OCI-LY1 (cell line): ENCODE measurements around the gene TSKU.

Experiments
- H2AFZ ChIP-seq: fragments of 200-600 bp; sonication (generic), shearing (Covaris generic); 2 replicates; pipeline ENCODE4 v1.6.0; 2014; ENCODE audit warnings: antibody characterized with exemption, mild to moderate bottlenecking, low read length
- H3F3A ChIP-seq: fragments of 200-600 bp; sonication (generic), shearing (Covaris generic); 2 replicates; pipeline ENCODE4 v1.6.0; 2014; ENCODE audit warnings: mild to moderate bottlenecking, antibody characterized with exemption, low read length, moderate library complexity; ENCODE audit not compliant: insufficient read depth
- H3K27ac ChIP-seq: fragments of 200-600 bp; sonication (generic); 2 replicates; pipeline ENCODE4 v1.5.1; 2014; ENCODE audit warnings: low read length, mixed run types, mild to moderate bottlenecking, low read depth; ENCODE audit not compliant: poor library complexity, severe bottlenecking
- H3K27me3 ChIP-seq: fragments of 200-600 bp; sonication (generic); 2 replicates; pipeline ENCODE4 v1.6.0; 2014; ENCODE audit warnings: antibody characterized with exemption, mild to moderate bottlenecking, low read length, moderate library complexity; ENCODE audit not compliant: insufficient read depth
- H3K36me3 ChIP-seq: fragments of 200-600 bp; sonication (generic); 2 replicates; pipeline ENCODE4 v1.6.1; 2014; ENCODE audit warnings: mild to moderate bottlenecking, antibody characterized with exemption, low read length, moderate library complexity, mixed read lengths; ENCODE audit not compliant: insufficient read depth
- H3K4me1 ChIP-seq: fragments of 200-600 bp; sonication (generic); 2 replicates; pipeline ENCODE4 v1.5.1; 2014; ENCODE audit warnings: mild to moderate bottlenecking, low read length, moderate library complexity; ENCODE audit not compliant: insufficient read depth, severe bottlenecking
- H3K4me2 ChIP-seq: fragments of 200-600 bp; sonication (generic), shearing (Covaris generic); 2 replicates; pipeline ENCODE4 v1.6.1; 2014; ENCODE audit warnings: low read length
- H3K4me3 ChIP-seq: fragments of 200-600 bp; sonication (generic); 2 replicates; pipeline ENCODE4 v1.5.1; 2014; ENCODE audit warnings: low read length, low read depth, mild to moderate bottlenecking, mixed read lengths; ENCODE audit not compliant: poor library complexity, severe bottlenecking
- H3K79me2 ChIP-seq: fragments of 200-600 bp; shearing (Covaris generic); 2 replicates; pipeline ENCODE4 v1.6.1; 2016; ENCODE audit warnings: mixed run types, low read length, mixed read lengths; ENCODE audit not compliant: insufficient read depth
- H3K9ac ChIP-seq: fragments of 200-600 bp; sonication (generic), shearing (Covaris generic); 2 replicates; pipeline ENCODE4 v1.6.1; 2014; ENCODE audit warnings: mild to moderate bottlenecking, low read length, mixed read lengths
- H3K9me2 ChIP-seq: fragments of 200-600 bp; sonication (generic), shearing (Covaris generic); 2 replicates; pipeline ENCODE4 v1.6.1; 2014; ENCODE audit warnings: low read depth, mild to moderate bottlenecking, low read length, mixed read lengths
- H3K9me3 ChIP-seq: fragments of 200-600 bp; shearing (Covaris generic); 2 replicates; pipeline ENCODE4 v1.6.1; 2014; ENCODE audit warnings: low read length, mixed read lengths
- H4K20me1 ChIP-seq: fragments of 200-600 bp; sonication (generic), shearing (Covaris generic); 2 replicates; pipeline ENCODE4 v1.6.0; 2016; ENCODE audit warnings: mild to moderate bottlenecking, low read length; ENCODE audit not compliant: insufficient read depth
- CTCF ChIP-seq: fragments of 200-600 bp; sonication (generic), shearing (Covaris generic); IDR thresholded peaks from 2 replicates; pipeline ENCODE4 v1.5.1; 2017; ENCODE audit warnings: mild to moderate bottlenecking, antibody characterized with exemption, low read length, moderate library complexity, mixed read lengths
- EZH2 ChIP-seq: fragments of 200-600 bp; sonication (generic), shearing (Covaris generic); IDR thresholded peaks from 2 replicates; pipeline ENCODE4 v1.8.0; 2017; ENCODE audit warnings: borderline replicate concordance, mixed run types, mild to moderate bottlenecking, antibody characterized with exemption, low read length, moderate library complexity, mixed read lengths

Gene TSKU

GRCh38 chr11:76782531-76783293, 444 bp upstream of the TSKU start:
- peaks cover 5% of the 10 kb centered on the region for H3K4me1 ChIP-seq
- H3K4me2 ChIP-seq = peak overlapping the region; percentile 89
- peak overlapping the region; percentile 65 for H3K4me3 ChIP-seq
- H3K79me2 ChIP-seq = no peaks in the 10 kb centered on the region
- no peaks in the 10 kb centered on the region; the same call in 1 of the 2 replicates for H3K36me3 ChIP-seq
- TF ChIP-seq CTCF (no peak), EZH2 (no peak)
- H3K27ac ChIP-seq = no peak overlapping the region
- no peaks in the 10 kb centered on the region; the same call in 1 of the 2 replicates for H3K27me3 ChIP-seq
- no peaks in the 10 kb centered on the region for H4K20me1 ChIP-seq
- H2AFZ ChIP-seq = no peak overlapping the region
- H3K9me2 ChIP-seq = no peaks in the 10 kb centered on the region
- H3K9me3 ChIP-seq = no peaks in the 10 kb centered on the region
- no peaks in the 10 kb centered on the region for H3F3A ChIP-seq
- H3K9ac ChIP-seq = no peak overlapping the region

- Histone ChIP-seq H3K27me3 (no peaks in the 10 kb centered on the region), H3K9me3 (no peaks in the 10 kb centered on the region), H3K36me3 (no peaks in the 10 kb centered on the region), H3K27ac (no peak overlapping the region), H3K9me2 (no peaks in the 10 kb centered on the region), H3K79me2 (no peaks in the 10 kb centered on the region), H4K20me1 (no peaks in the 10 kb centered on the region), H3K9ac (no peak overlapping the region), H2AFZ (no peak overlapping the region), H3K4me3 (peak overlapping the region; percentile 65), H3K4me1 (peaks cover 5% of the 10 kb centered on the region), H3K4me2 (peak overlapping the region; percentile 89; the same call in 1 of the 2 replicates), H3F3A (no peaks in the 10 kb centered on the region)
- TF ChIP-seq CTCF (no peak), EZH2 (no peak)
Measured at GRCh38 chr11:76783896-76784813, 999 bp downstream of the TSKU start.

DNA sequence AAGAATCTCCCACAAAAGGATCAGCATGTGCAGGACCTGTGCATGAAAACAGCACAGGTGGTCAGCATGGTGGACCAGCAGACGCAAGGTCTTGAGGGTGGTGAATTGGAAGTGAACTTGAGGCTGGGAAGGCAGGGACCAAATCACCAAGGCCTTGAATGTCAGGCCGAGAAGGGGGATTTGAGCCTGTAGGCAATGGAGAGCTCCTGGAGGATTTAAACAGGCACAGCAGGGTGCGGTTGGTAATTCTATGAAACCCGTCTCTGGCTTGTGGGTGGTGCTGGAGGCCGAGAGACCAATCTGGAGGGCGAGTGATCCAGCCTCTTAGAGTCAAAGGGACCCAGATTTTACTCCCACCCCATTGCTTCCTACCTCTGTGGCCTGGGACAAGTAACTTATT, 2.4 kb downstream of the TSKU start:
- H2AFZ ChIP-seq = no peak overlapping the region
- no peak overlapping the region for H3K9ac ChIP-seq
- no peaks in the 10 kb centered on the region for H3K9me2 ChIP-seq
- H3K4me3 ChIP-seq = no peak overlapping the region
- H3K4me2 ChIP-seq = no peak overlapping the region
- H3K36me3 ChIP-seq = no peaks in the 10 kb centered on the region
- no peaks in the 10 kb centered on the region for H3F3A ChIP-seq
- TF ChIP-seq EZH2 (no peak), CTCF (no peak)
- H4K20me1 ChIP-seq = no peaks in the 10 kb centered on the region
- peaks cover 5% of the 10 kb centered on the region for H3K4me1 ChIP-seq
- H3K79me2 ChIP-seq = no peaks in the 10 kb centered on the region
- no peak overlapping the region for H3K27ac ChIP-seq
- no peaks in the 10 kb centered on the region for H3K27me3 ChIP-seq
- H3K9me3 ChIP-seq = no peaks in the 10 kb centered on the region
